Stimulated activated naive CD4-positive, alpha-beta T cell treated with Interleukin-2 at 50 U/mL for 16 hours (primary cell): ENCODE data around the gene C9orf85.
"Not testable (repeated sequence)": the region's sequence is repeated elsewhere in the genome, so short reads cannot be mapped to it uniquely, and the experiment has no call there.

Source experiments
- DNase-seq: peaks from one replicate; lab custom pipeline; 2025; lab: John Stamatoyannopoulos, UW

C9orf85 gene

GRCh38 chr9:72007726-72008125 is 96.3 kb downstream of the C9orf85 start:
- not testable (repeated sequence) for DNase-seq

- no peak for DNase-seq
Measured at GRCh38 chr9:72012646-72013045, 101.2 kb downstream of the C9orf85 start.

GRCh38 chr9:72013292-72013760 is 101.9 kb downstream of the C9orf85 start:
- no peak for DNase-seq

GRCh38 chr9:72022841-72023240 is 111.4 kb downstream of the C9orf85 start:
- DNase-seq = no peak
